KMS-11 (cell line): ENCODE results near the gene CST6.
"Not testable (repeated sequence)": the region's sequence is repeated elsewhere in the genome, so short reads cannot be mapped to it uniquely, and the experiment has no call there.

Source experiments
- H2AFZ ChIP-seq: fragments of 200-600 bp; sonication (generic); 2 replicates; pipeline ENCODE4 v1.6.1; 2016; ENCODE audit warnings: antibody characterized with exemption, mixed run types, low read depth
- H3K27ac ChIP-seq: fragments of 200-600 bp; sonication (generic); 2 replicates; pipeline ENCODE4 v1.6.1; 2016; ENCODE audit warnings: mild to moderate bottlenecking, mixed run types
- H3K27me3 ChIP-seq: fragments of 200-600 bp; sonication (generic); 2 replicates; pipeline ENCODE4 v1.6.1; 2017; ENCODE audit warnings: mild to moderate bottlenecking, low read depth, mixed run types, moderate library complexity; ENCODE audit not compliant: insufficient read depth
- H3K36me3 ChIP-seq: fragments of 200-600 bp; sonication (generic); 2 replicates; pipeline ENCODE4 v1.6.1; 2017; ENCODE audit warnings: mild to moderate bottlenecking, mixed run types; ENCODE audit not compliant: insufficient read depth
- H3K4me1 ChIP-seq: fragments of 200-600 bp; sonication (generic); 2 replicates; pipeline ENCODE4 v1.6.1; 2016; ENCODE audit warnings: mild to moderate bottlenecking, low read depth, mixed run types; ENCODE audit not compliant: poor library complexity, severe bottlenecking
- H3K4me2 ChIP-seq: fragments of 200-600 bp; sonication (generic); 2 replicates; pipeline ENCODE4 v1.7.0; 2016; ENCODE audit warnings: mild to moderate bottlenecking, mixed run types
- H3K4me3 ChIP-seq: fragments of 200-600 bp; sonication (generic); IDR thresholded peaks from 2 replicates; pipeline ENCODE4 v1.6.1; 2017; ENCODE audit warnings: low read depth, low read length, mixed read lengths; ENCODE audit not compliant: insufficient read depth
- H3K79me2 ChIP-seq: fragments of 200-600 bp; sonication (generic); 2 replicates; pipeline ENCODE4 v1.6.1; 2016; ENCODE audit warnings: low read depth, mixed run types; ENCODE audit not compliant: insufficient read depth
- H3K9ac ChIP-seq: fragments of 200-600 bp; sonication (generic); 2 replicates; pipeline ENCODE4 v1.6.1; 2016; ENCODE audit warnings: mild to moderate bottlenecking, mixed run types
- H4K20me1 ChIP-seq: fragments of 200-600 bp; sonication (generic); 2 replicates; pipeline ENCODE4 v1.6.1; 2016; ENCODE audit warnings: mild to moderate bottlenecking, mixed run types; ENCODE audit not compliant: insufficient read depth
- TF ChIP-seq, protein P1 (sequence below): fragments of 200-600 bp; sonication (generic); conservative IDR thresholded peaks from 2 replicates; pipeline ENCODE4 v1.6.1; 2017; ENCODE audit warnings: low read depth, mild to moderate bottlenecking, antibody characterized with exemption, low read length, moderate library complexity, mixed read lengths

Gene CST6

GRCh38 chr11:66008095-66008467 is 3.7 kb upstream of the CST6 start:
- 0 out of 2 replicates have a peak, but pooled peaks cover 5% of the 10 kb centered on the region for H3K36me3 ChIP-seq

DNA sequence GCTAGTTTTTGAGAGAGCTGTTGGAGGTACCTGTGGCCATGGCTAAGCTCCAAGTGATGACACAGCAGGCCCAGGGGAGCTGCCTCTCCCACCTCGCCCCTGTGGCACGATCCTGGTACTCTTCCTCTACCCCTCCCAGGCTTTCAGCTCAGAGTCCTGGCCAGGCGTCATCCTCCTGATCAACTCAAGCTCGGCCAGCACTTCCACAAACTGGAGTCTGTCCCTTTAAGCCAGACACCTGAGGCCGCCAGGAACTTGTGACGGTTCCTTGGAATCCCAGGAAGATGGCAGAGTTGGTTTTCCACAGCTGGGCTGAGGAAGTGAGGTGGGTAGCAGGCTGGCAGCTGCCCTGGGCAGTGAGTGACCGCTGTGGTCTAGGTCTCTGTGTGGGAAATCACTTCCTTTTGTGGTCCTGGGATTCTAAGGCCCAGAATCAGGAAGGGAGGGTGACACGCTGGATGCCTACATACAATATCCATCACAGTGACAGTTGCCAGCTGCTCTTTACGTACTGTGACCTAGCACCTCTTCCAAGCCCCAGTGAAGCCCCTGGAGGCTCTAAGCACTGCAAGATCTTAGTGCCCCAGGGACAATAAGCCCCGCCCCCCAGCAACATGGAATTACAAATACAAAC is 3.2 kb upstream of the CST6 start:
- Histone ChIP-seq H3K4me1 (peaks cover 18% of the 10 kb centered on the region), H3K9ac (no peak overlapping the region), H3K4me2 (no peak overlapping the region), H2AFZ (no peak overlapping the region), H3K79me2 (no peaks in the 10 kb centered on the region), H3K36me3 (0 out of 2 replicates have a peak, but pooled peaks cover 5% of the 10 kb centered on the region), H3K27ac (no peak overlapping the region), H4K20me1 (no peaks in the 10 kb centered on the region), H3K4me3 (no peak overlapping the region), H3K27me3 (no peaks in the 10 kb centered on the region)
- TF ChIP-seq, protein P1, sequence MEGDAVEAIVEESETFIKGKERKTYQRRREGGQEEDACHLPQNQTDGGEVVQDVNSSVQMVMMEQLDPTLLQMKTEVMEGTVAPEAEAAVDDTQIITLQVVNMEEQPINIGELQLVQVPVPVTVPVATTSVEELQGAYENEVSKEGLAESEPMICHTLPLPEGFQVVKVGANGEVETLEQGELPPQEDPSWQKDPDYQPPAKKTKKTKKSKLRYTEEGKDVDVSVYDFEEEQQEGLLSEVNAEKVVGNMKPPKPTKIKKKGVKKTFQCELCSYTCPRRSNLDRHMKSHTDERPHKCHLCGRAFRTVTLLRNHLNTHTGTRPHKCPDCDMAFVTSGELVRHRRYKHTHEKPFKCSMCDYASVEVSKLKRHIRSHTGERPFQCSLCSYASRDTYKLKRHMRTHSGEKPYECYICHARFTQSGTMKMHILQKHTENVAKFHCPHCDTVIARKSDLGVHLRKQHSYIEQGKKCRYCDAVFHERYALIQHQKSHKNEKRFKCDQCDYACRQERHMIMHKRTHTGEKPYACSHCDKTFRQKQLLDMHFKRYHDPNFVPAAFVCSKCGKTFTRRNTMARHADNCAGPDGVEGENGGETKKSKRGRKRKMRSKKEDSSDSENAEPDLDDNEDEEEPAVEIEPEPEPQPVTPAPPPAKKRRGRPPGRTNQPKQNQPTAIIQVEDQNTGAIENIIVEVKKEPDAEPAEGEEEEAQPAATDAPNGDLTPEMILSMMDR = no peak

More at GRCh38 chr11:66008095-66008467, 3.7 kb upstream of the CST6 start:
- no peak overlapping the region for H3K27ac ChIP-seq
- no peak overlapping the region for H3K9ac ChIP-seq
- H4K20me1 ChIP-seq = no peaks in the 10 kb centered on the region
- no peak overlapping the region for H3K4me2 ChIP-seq
- H3K4me3 ChIP-seq = no peak overlapping the region
- H3K27me3 ChIP-seq = no peaks in the 10 kb centered on the region
- no peak overlapping the region for H2AFZ ChIP-seq
- peaks cover 18% of the 10 kb centered on the region for H3K4me1 ChIP-seq
- H3K79me2 ChIP-seq = peaks cover 4% of the 10 kb centered on the region; the same call in 1 of the 2 replicates
- TF ChIP-seq, protein P1 = no peak

DNA sequence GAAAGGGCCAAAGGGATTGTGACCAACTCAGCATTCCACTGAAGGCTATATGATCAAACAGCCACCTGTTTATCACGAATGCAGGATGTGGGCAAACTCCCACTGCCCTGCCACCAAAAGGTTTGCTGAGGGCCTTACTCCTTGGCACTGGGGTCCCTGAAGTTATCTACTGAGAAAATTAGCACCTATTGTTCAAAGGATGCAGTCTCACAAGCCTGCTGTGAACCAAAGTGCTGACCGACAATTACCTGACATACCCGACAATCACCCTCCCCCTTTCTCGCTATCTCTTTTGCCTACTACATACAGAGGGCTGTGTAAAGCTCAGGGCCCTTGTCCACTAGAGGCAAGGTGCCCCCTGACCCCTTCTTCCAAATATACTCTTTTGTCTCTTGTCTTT is 1.8 kb upstream of the CST6 start:
- H3K9ac ChIP-seq, H3K36me3 ChIP-seq, H3K27me3 ChIP-seq, H2AFZ ChIP-seq, H3K79me2 ChIP-seq, H3K4me3 ChIP-seq, H3K27ac ChIP-seq, H3K4me2 ChIP-seq, H4K20me1 ChIP-seq: not testable (repeated sequence)
- peaks cover 13% of the 10 kb centered on the region for H3K4me1 ChIP-seq

DNA sequence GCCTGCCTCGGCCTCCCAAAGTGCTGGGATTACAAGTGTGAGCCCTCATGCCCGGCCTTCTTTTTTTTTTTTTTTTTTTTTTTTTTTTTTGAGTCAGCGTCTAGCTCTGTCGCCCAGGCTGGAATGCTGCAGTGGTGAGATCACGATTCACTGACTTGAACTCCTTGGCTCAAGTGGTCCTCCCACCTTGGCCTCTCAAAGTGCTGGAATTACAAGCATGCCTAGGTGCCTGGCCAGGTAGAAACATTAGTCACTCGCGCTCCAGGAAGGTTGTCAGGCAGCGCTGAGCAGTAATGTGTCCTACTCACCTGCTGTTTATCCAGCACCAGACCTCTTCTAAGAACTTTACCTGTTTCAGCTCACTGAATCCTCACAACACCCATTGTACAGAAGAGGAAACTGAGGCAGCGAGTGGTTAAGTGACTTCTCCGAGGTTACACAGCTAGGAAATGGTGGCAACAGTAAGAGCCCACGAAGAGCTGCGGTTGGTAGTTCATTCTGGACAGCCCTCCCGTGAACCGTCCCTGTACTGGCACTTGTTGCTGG is 496 bp upstream of the CST6 start:
- no peak overlapping the region for H3K4me2 ChIP-seq
- no peaks in the 10 kb centered on the region for H3K79me2 ChIP-seq
- TF ChIP-seq, protein P1 = no peak
- no peak overlapping the region for H3K4me3 ChIP-seq
- H2AFZ ChIP-seq = no peak overlapping the region
- H3K4me1 ChIP-seq = peaks cover 7% of the 10 kb centered on the region
- H3K27ac ChIP-seq = no peak overlapping the region
- H4K20me1 ChIP-seq = no peaks in the 10 kb centered on the region
- no peaks in the 10 kb centered on the region for H3K36me3 ChIP-seq
- H3K27me3 ChIP-seq = no peaks in the 10 kb centered on the region
- H3K9ac ChIP-seq = no peak overlapping the region

DNA sequence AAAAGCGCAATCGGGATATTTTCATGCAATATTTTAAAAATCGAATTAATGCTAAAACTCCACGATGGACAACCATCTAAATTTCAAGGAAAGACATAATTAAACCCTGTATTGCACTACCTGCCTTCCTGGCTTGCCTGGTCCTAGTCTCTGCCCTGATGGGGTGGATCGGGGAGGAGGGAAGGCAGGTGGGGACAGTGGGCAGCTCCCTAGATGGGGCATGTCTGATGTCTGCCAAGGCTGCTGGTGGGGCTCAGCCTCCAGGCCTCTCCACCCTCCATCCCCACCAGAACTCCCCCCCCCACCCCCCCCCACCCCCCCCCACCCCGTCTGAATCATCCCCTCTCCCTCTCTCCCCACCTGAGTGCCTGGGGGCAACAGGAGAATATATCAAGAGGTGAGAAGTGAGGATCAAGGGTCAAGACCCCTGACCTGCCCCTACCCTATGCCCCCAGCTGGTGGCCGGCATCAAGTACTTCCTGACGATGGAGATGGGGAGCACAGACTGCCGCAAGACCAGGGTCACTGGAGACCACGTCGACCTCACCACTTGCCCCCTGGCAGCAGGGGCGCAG is 650 bp downstream of the CST6 start:
- H3K79me2 ChIP-seq = no peaks in the 10 kb centered on the region
- no peak overlapping the region for H3K4me3 ChIP-seq
- no peak overlapping the region for H3K27ac ChIP-seq
- H3K36me3 ChIP-seq = no peaks in the 10 kb centered on the region
- H3K4me2 ChIP-seq = no peak overlapping the region
- H4K20me1 ChIP-seq = no peaks in the 10 kb centered on the region
- H3K9ac ChIP-seq = no peak overlapping the region
- TF ChIP-seq, protein P1 = no peak
- H3K4me1 ChIP-seq = peaks cover 7% of the 10 kb centered on the region
- H3K27me3 ChIP-seq = no peaks in the 10 kb centered on the region
- no peak overlapping the region for H2AFZ ChIP-seq
